Measurements from ENCODE around the gene PRKCZ. TPM values are rescaled to one million over a fixed set of nuclear protein-coding genes. Genes with fewer than 3 reads are reported as not detected.

PRKCZ gene
- total RNA-seq, 1 donor from 2014 or later, result 7.8 TPM

GRCh38 chr1:2221271-2221670 lies 171.1 kb downstream of the PRKCZ start:
- no peaks in the 10 kb centered on the region for H3K36me3 Mint-ChIP-seq (ENCODE audit: low read depth)
- H3K4me3 Mint-ChIP-seq (ENCODE audit: unreplicated experiment), result no peak overlapping the region
- peaks cover 1% of the 10 kb centered on the region for H3K4me1 Mint-ChIP-seq (ENCODE audit: low read depth)
- TF ChIP-seq, protein P1, sequence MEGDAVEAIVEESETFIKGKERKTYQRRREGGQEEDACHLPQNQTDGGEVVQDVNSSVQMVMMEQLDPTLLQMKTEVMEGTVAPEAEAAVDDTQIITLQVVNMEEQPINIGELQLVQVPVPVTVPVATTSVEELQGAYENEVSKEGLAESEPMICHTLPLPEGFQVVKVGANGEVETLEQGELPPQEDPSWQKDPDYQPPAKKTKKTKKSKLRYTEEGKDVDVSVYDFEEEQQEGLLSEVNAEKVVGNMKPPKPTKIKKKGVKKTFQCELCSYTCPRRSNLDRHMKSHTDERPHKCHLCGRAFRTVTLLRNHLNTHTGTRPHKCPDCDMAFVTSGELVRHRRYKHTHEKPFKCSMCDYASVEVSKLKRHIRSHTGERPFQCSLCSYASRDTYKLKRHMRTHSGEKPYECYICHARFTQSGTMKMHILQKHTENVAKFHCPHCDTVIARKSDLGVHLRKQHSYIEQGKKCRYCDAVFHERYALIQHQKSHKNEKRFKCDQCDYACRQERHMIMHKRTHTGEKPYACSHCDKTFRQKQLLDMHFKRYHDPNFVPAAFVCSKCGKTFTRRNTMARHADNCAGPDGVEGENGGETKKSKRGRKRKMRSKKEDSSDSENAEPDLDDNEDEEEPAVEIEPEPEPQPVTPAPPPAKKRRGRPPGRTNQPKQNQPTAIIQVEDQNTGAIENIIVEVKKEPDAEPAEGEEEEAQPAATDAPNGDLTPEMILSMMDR (IDR thresholded peaks at IDR 0.05), result no peak
- DNase-seq (ENCODE audit: low spot score), result no peak
- peaks cover 5% of the 10 kb centered on the region for H3K9me3 Mint-ChIP-seq (ENCODE audit: low read depth)
- H3K27me3 Mint-ChIP-seq (ENCODE audit: low read depth), result no peaks in the 10 kb centered on the region
- H3K27ac Mint-ChIP-seq (ENCODE audit: unreplicated experiment), result no peak overlapping the region

- Mint-ChIP-seq H3K4me3 (ENCODE audit: unreplicated experiment) (no peak overlapping the region), H3K4me1 (ENCODE audit: low read depth) (peaks cover 3% of the 10 kb centered on the region), H3K9me3 (ENCODE audit: low read depth) (no peaks in the 10 kb centered on the region), H3K27me3 (ENCODE audit: low read depth) (no peaks in the 10 kb centered on the region), H3K27ac (ENCODE audit: unreplicated experiment) (no peak overlapping the region), H3K36me3 (ENCODE audit: low read depth) (peaks cover 2% of the 10 kb centered on the region)
- TF ChIP-seq, protein P1 (IDR thresholded peaks at IDR 0.05), result no peak
- no peak for DNase-seq (ENCODE audit: low spot score)
Measured at GRCh38 chr1:2224170-2224584, 174.0 kb downstream of the PRKCZ start.

DNA sequence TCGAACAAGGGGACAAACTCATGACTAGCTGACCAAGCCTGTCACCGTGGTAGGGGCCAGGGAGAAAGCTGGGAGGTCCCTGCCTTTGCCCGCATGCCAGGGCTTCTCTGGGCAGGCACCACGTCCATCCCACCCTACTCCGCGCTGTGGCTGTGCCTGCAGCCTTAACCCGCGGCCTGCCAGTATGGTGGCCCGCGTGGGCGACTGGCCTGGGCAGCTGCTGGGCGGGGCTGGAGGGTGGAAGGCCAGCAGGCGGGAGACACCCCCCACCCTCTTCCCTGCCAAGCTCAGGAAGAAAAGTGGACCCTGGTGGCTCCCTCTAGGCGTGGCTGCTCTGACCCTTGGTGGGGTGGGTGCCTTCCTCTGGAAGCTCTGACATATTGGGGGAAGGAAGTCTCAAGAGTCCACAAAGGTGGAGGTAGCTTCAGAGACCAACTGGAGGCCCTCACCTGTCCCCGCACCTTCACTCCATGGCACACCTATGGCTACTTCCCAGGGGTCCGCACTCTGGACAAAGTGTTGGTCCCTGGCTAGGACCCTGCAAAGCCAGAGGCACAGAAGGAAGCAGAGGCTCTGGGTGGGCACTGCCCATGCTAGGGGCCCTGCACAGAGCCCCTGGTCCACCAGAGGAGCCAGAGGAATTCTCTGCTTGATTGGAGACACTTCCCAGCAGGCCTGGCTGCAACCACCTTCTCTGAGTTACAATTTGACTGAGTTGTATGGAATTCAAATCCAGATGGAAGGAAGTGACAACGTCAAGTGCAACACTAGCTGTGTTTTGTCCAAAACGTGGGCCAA lies 174.6 kb downstream of the PRKCZ start:
- Mint-ChIP-seq H3K36me3 (ENCODE audit: low read depth) (peaks cover 6% of the 10 kb centered on the region), H3K4me1 (ENCODE audit: low read depth) (peaks cover 3% of the 10 kb centered on the region), H3K27ac (ENCODE audit: unreplicated experiment) (no peak overlapping the region), H3K9me3 (ENCODE audit: low read depth) (no peaks in the 10 kb centered on the region), H3K27me3 (ENCODE audit: low read depth) (no peaks in the 10 kb centered on the region), H3K4me3 (ENCODE audit: unreplicated experiment) (no peak overlapping the region)
- DNase-seq (ENCODE audit: low spot score), result no peak
- TF ChIP-seq, protein P1 (IDR thresholded peaks at IDR 0.05), result no peak

- TF ChIP-seq, protein P1 (IDR thresholded peaks at IDR 0.05), result no peak
- H3K4me3 Mint-ChIP-seq (ENCODE audit: unreplicated experiment), result peak overlapping the region; percentile 60
- peak overlapping the region; percentile 80 for H3K27ac Mint-ChIP-seq (ENCODE audit: unreplicated experiment)
- no peaks in the 10 kb centered on the region for H3K9me3 Mint-ChIP-seq (ENCODE audit: low read depth)
- peaks cover 8% of the 10 kb centered on the region for H3K36me3 Mint-ChIP-seq (ENCODE audit: low read depth)
- no peaks in the 10 kb centered on the region for H3K27me3 Mint-ChIP-seq (ENCODE audit: low read depth)
- H3K4me1 Mint-ChIP-seq (ENCODE audit: low read depth), result peaks cover 17% of the 10 kb centered on the region
- DNase-seq (ENCODE audit: low spot score), result peak; percentile 95
Measured at GRCh38 chr1:2226525-2227345, 176.5 kb downstream of the PRKCZ start.

All from chondrocyte (in vitro differentiated cells).